HG03378 (cell line): ENCODE measurements around the gene C8G.

ENCODE experiments used
- ATAC-seq: cut with Tn5 transposase; IDR thresholded peaks from one replicate; pipeline ENCODE4 v1.9.1; 2021; ENCODE audit warnings: mild to moderate bottlenecking, moderate library complexity; ENCODE audit not compliant: unreplicated experiment

Gene C8G

DNA sequence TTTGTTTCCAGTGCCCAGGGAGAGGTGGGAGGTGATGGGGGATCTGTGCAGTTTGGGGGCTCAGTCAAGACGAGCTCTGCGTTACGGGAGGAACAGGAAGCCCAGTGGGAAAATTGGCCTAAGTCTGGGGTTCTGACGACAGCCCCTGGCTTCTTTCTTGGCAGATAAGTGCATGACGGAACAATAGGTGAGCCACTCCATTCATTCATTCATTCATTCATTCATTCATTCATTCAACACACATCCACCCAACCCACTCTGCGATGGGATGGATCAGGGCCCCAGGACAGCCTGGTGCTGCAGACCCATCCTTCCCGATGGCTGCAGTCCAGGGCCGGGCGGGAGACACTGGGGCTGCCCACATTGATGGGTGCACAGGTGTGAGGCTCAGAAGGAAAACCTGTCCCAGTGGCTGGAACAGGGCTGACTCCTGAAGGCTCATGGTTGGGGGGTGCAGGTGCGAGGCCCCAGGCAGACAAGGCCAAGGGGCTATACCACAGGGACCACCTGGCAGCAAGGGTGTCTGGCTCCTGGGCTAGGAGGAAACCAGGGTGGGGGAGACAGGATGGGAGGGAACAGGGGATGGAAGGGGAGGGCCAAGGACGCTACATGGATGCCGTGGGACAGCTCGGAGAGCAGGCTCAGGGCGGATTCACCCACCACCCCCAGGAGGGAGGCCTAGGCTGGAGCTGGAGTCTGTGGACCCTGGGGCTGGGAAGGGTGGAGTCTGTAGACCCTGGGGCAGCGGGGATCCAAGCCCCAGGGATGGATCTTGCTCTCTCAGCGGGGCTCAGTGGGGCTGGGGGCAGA, 35.8 kb downstream of the C8G start:
- ATAC-seq, result no peak

- no peak for ATAC-seq
Measured at GRCh38 chr9:136981588-136982231, 36.7 kb downstream of the C8G start.

DNA sequence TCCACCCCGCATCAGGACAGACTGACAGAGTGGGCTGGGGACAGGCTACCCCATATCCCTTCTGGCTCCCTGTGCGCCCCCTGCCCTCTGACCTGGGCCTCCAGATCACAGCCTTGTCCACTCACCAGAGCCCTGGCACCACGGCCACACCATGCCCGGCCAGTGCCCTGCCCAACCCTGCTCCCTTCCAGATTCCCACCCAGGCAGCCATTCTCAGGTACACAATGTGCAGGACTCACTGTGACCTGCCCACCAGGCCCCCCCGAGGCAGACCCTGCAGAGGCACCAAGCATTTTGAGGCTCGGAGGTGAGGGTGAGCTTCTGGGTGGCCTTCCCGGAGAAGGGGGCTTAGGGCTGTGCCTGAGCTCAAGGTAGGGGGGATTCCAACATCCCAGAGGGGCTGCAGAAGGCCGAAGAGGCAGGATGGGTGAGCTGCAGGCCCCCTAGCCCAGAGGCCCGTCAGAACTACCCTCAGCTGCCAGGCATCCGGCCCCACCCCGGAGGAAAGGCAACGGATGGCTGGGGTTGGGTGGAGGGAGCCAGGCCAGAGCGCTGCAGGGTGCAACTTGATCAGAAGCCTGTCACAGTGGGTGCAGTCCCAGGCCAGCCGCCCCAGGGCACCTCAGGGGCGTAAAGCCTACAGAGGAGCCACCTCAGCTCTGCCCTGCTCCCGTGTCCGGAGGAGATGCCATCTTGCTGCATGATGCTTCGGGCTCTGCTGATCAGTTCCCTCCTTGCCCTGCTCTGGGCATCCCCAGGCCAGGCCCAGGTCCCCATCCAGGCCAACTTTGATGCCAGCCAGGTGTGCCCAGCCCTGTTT, 37.4 kb downstream of the C8G start, which contains the start of gene LCNL1:
TSS of gene LCNL1 (plus strand) at position 762 of the 820 bp plus-strand sequence. CDS start 594 bp downstream, outside the sequence.
- no peak for ATAC-seq

DNA sequence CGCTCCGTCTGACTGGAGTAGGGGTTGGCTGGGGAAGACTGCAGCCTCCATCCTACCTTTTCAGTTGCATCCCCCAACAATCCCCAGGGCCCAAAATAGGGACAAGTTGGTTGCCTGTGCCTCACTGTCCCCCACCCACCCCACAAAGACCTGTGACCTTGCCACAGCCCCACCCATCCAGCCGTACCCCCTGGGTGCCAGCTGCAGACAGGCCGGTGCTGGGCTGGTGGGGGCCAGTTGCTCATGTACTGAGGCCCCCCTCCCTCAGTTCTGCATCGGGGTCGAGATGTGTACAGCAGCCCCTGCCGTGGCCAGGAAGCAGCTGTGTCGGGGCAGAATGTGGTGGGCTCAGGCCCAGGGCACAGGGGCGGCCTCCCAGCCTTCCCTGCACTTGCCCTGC, 38.1 kb downstream of the C8G start:
- no peak for ATAC-seq

GRCh38 chr9:136983656-136984314, 38.7 kb downstream of the C8G start:
- no peak for ATAC-seq

DNA sequence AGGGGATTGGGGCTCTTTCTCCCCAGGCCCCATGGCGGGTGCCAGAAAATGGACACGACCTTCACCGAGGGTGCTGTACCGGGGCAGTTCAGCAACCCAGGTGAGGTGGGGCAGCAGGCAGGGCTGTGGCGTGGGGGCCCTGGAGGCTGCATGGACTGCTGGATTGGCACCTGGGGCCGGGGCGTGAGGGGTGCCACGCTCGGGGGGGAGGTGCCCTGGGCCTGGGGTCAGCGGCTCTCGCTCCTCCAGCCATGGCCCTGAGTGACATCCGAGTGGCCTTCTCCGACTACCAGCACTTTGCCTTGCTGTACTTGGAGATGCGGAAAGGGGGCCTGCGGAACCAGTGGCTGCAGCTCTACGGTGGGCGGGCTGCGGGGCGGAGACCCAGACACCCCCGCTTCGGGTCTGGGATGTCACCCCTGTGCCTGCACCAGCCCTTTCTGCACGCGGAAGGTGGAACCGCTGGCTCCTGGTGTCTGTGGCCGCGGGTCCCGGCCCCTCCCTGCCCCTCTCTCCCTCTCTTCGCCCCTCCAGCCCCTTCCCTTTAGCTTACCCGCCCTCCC, 39.5 kb downstream of the C8G start:
- no peak for ATAC-seq

GRCh38 chr9:136985027-136985602, 40.1 kb downstream of the C8G start:
- ATAC-seq, result no peak

DNA sequence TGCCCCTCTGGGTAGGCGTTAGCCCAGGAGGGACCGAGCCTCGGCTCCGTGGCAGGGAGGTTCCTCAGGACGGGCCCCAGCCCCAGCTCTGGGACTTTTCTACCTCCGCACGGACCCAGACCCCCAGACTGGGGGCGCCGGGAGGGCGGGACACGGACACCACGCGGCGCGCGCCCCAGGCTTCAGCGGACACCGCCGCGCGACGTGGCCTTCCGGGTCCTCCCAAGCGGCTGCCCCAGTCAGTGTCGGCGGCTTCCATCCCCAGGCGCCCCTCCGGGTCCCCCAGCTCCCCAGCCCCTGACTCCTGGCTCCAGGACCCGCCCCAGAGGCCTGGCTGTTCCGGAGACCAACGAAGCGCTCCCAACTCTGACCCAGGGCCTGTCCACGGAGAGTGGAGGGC, 40.8 kb downstream of the C8G start:
- no peak for ATAC-seq

GRCh38 chr9:136988872-136989271, 43.8 kb downstream of the C8G start:
- ATAC-seq, result no peak

- no peak for ATAC-seq
Measured at GRCh38 chr9:136990242-136990911, 45.3 kb downstream of the C8G start.

GRCh38 chr9:136991993-136992818, 47.2 kb downstream of the C8G start, which contains the start of gene PAXX:
PAXX (plus strand) TSS chr9:136992422; CDS start chr9:136992444, 22 bp downstream.
- ATAC-seq, result peak; percentile 66

GRCh38 chr9:136992819-136993369, 47.9 kb downstream of the C8G start:
- ATAC-seq, result peak; percentile 7

DNA sequence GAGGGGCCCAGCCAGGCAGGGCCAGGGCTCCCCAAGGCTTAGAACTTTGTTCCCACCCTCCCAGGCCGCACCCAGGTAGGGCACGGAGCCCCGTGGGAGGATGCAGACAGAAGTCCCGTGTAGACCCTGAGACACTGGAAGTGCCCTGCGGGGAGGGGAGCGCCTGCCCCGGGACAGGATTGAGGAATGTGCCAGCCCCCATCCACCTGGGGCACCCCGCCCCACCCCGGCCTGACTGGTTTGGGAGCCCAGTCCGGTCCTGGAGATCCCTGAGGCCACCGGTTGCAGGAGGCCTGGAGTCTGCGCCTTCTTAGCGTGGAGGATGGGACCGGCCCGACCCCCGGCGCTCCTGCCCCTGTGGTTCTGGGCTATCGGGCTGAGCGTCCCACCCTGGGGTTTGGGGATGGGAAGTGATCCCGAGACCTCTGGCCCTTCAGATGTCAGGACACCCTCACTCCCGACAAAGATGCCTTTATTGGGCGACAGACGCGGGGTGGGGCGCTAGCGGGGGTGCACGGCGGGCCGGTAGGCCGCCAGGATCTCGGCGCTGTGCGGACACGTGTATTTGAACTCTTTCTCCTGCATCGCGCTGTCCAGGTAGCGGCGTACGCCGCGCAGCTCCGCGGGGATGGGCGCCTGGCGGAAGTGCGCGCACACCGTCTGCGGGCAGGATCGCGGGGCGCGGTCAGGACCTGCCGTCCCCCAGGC, 49.3 kb downstream of the C8G start:
- no peak for ATAC-seq

- ATAC-seq, result no peak
Measured at GRCh38 chr9:136994888-136995230, 49.8 kb downstream of the C8G start.

GRCh38 chr9:136995362-136995761, 50.3 kb downstream of the C8G start:
- no peak for ATAC-seq

- no peak for ATAC-seq
Measured at GRCh38 chr9:136995772-136996311, 50.8 kb downstream of the C8G start.
